Measurements from ENCODE around the gene FAM117B. TPM values are rescaled to one million over a fixed set of nuclear protein-coding genes. Genes with fewer than 3 reads are reported as not detected.
A peak's percentile ranks its signal among the peaks of the same experiment; 100 is the strongest.
"Not testable (repeated sequence)": the region's sequence is repeated elsewhere in the genome, so short reads cannot be mapped to it uniquely, and the experiment has no call there.

Gene FAM117B
- polyA plus RNA-seq, 2 of the 4 experiments (the other 2 are of a cell fraction), result 3.6 TPM

DNA sequence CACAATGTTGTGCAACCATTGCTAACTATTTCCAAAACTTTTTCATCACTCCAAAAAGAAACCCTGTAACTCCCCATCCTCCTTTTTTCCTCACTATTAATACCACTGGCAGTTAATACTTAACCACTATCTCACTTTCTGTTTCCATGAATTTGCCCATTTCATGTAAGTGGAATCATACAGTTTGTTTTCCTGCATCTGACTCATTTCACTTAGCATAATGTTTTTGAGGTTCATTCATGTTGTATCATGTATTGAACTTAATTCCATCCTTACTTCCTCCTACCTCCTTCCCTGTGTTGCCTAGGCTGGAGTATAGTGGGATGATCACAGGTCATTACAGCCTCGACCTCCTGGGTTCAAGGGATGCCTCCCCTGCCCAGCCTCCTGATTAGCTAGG, 68.3 kb downstream of the FAM117B start:
- ChIA-PET POLR2A (no interaction called here), CTCF (no interaction called here)
- H3K4me2 ChIP-seq, result 0 out of 3 replicates have a peak overlapping the region, but pooled peaks have one; percentile 1
- H3K4me1 ChIP-seq, result peaks cover 5% of the 10 kb centered on the region; the same call in 1 of the 3 replicates
- H3K27ac ChIP-seq, result no peak overlapping the region
- ATAC-seq, result no peak; a peak in 1 of 6 replicates
- no peak for DNase-seq (ENCODE audit: low read depth in 1 of 2, low spot score in 1 of 2)
- no peak for FAIRE-seq
- H3K9me3 ChIP-seq, result no peaks in the 10 kb centered on the region
- 16% methylated on average over 1 of the region's 1 CpG for WGBS (ENCODE audit: missing lambda C conversion rate)
- H3K4me3 ChIP-seq, result no peak overlapping the region
- TF ChIP-seq, protein P1, sequence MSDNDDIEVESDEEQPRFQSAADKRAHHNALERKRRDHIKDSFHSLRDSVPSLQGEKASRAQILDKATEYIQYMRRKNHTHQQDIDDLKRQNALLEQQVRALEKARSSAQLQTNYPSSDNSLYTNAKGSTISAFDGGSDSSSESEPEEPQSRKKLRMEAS (IDR thresholded peaks at IDR 0.05), result no peak
- TF ChIP-seq, protein P2, sequence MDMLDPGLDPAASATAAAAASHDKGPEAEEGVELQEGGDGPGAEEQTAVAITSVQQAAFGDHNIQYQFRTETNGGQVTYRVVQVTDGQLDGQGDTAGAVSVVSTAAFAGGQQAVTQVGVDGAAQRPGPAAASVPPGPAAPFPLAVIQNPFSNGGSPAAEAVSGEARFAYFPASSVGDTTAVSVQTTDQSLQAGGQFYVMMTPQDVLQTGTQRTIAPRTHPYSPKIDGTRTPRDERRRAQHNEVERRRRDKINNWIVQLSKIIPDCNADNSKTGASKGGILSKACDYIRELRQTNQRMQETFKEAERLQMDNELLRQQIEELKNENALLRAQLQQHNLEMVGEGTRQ (IDR thresholded peaks at IDR 0.05), result no peak
- no peak for TF ChIP-seq ZC3H11A (IDR thresholded peaks at IDR 0.05)

DNA sequence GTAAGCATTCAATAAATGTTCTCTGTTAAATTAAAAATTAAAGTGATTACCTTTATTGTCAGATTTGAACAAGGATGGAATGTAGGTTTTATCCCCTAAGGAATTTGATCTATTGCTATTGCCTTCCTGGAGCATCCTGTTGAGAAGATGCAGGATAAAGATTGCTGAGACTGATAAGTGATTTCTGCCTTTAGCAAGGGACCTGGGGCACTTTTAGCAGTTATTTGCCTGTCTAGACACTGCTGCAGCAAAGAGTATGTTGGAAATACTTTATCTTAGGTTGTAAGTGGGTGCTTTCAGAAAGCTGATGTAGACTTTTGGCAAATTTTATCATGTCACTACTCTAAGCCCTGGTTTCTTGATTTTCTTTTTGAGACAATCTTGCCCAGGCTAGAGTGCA, 69.5 kb downstream of the FAM117B start:
- no peaks in the 10 kb centered on the region for H3K9me3 ChIP-seq
- DNase-seq (ENCODE audit: low read depth in 1 of 2, low spot score in 1 of 2), result no peak
- H3K4me3 ChIP-seq, result no peak overlapping the region
- no peak for ATAC-seq
- ChIA-PET POLR2A (no interaction called here), CTCF (no interaction called here)
- peaks cover 5% of the 10 kb centered on the region; the same call in 1 of the 3 replicates for H3K4me1 ChIP-seq
- no peak overlapping the region for H3K27ac ChIP-seq
- no peak overlapping the region for H3K4me2 ChIP-seq
- no peak for FAIRE-seq
- TF ChIP-seq RNF2 (IDR thresholded peaks at IDR 0.05; ENCODE audit: borderline replicate concordance, low read depth) (no peak), HOXB5 (CRISPR knock-in tag; IDR thresholded peaks at IDR 0.05) (no peak), NFE2L2 (conservative IDR thresholded peaks at IDR 0.05; ENCODE audit: low read length) (no peak)

DNA sequence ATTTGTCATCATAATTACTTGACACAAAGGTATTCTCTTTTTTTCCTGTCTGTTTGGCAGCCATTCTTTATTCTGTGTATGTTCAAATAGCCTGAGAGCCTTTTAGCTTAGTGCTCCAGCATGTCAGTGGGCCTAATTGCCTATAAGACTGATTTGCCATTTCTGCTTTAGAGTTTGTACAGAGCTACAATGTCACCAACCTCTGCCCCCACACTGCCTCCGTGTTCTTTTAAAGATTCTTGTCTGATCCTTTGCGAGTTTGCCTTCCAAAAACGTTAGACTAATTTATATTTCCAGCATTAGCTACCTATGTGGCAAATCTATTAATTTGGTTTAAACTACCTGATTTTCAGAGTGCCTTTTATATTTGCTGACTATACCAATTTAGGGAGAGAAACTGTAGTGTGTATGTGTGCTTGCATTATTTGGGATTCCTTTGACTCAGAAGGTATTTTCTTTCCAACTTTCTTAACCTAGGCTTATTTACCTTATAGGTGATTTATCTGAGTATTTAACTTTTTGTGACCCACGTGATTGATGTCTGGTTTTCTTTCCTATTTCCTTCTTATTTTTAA, 70.8 kb downstream of the FAM117B start:
- 63% methylated on average over 4 of the region's 4 CpGs for WGBS (ENCODE audit: missing lambda C conversion rate)
- CTCF ChIA-PET, result no interaction called here
- Histone ChIP-seq H3K4me2 (no peak overlapping the region), H3K9me3 (no peaks in the 10 kb centered on the region), H3K27ac (no peak overlapping the region), H3K4me3 (no peak overlapping the region), H3K4me1 (peaks cover 5% of the 10 kb centered on the region; the same call in 1 of the 3 replicates)
- no peak for TF ChIP-seq NPAS2 (CRISPR knock-in tag; IDR thresholded peaks at IDR 0.05; ENCODE audit: borderline replicate concordance)
- TF ChIP-seq MAFK (IDR thresholded peaks at IDR 0.05; ENCODE audit: partially characterized antibody), result peak; percentile 82
- no peak for ATAC-seq
- FAIRE-seq, result no peak
- POLR2A ChIA-PET, result no interaction called here
- DNase-seq (ENCODE audit: low read depth in 1 of 2, low spot score in 1 of 2), result no peak

DNA sequence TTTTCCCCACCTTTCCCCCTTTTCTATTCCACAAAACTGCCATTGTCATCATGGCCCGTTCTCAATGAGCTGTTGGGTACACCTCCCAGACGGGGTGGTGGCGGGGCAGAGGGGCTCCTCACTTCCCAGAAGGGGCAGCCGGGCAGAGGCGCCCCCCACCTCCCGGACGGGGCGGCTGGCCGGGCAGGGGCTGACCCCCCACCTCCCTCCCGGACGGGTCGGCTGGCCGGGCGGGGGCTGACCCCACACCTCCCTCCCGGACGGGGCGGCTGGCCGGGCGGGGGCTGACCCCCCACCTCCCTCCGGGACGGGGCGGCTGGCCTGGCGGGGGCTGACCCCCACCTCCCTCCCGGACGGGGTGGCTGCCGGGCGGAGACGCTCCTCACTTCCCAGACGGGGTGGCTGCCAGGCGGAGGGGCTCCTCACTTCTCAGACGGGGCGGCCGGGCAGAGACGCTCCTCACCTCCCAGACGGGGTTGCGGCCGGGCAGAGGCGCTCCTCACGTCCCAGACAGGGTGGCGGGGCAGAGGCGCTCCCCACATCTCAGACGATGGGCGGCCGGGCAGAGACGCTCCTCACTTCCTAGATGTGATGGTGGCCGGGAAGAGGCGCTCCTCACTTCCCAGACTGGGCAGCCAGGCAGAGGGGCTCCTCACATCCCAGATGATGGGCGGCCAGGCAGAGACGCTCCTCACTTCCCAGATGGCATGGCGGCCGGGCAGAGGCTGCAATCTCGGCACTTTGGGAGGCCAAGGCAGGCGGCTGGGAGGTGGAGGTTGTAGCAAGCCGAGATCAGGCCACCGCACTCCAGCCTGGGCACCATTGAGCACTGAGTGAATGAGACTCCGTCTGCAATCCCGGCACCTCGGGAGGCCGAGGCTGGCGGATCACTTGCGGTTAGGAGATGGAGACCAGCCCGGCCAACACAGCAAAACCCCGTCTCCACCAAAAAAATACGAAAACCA, 80.5 kb downstream of the FAM117B start:
- DNase-seq (ENCODE audit: low read depth in 1 of 2, low spot score in 1 of 2); POLR2A ChIA-PET; H3K9me3 ChIP-seq; H3K4me2 ChIP-seq; H3K27ac ChIP-seq; FAIRE-seq; H3K4me3 ChIP-seq; ATAC-seq; CTCF ChIA-PET: not testable (repeated sequence)
- H3K4me1 ChIP-seq, result peaks cover 12% of the 10 kb centered on the region; the same call in 2 of the 3 replicates
- 90% methylated on average over 20 of the region's 64 CpGs for WGBS (ENCODE audit: missing lambda C conversion rate)

DNA sequence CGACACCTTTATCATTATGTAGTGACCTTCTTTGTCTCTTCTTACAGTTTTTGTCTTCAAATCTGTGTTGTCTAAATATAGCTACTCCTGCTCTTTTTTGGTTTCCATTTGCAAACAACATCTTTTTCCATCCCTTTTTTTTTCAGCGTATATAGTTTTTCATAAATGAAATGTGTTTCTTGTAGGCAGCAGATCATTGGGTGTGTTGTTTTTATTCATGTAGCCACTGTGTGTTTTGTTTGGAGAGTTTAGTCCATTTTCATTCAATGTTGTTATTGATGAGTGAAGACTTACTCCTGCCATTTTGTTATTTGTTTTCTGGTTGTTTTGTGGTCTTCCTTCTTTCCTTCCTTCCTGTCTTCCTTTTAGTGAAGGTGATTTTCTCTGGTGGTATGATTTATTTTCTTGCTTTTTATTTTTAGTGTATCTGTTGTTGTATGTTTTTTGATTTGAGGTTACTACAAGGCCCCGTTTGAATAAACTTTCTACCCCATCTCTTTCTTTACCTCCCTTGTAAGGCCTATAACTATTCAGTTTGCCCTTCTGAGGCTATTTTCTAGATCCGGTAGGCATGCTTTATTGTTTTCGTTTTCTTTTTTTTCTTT, 81.4 kb downstream of the FAM117B start:
- ChIA-PET CTCF (no interaction called here), POLR2A (no interaction called here)
- H3K4me3 ChIP-seq, result no peak overlapping the region
- H3K27ac ChIP-seq, result no peak overlapping the region
- no peak overlapping the region for H3K4me2 ChIP-seq
- H3K9me3 ChIP-seq, result peaks cover 5% of the 10 kb centered on the region; the same call in 1 of the 3 replicates
- no peak for TF ChIP-seq RAD21 (conservative IDR thresholded peaks at IDR 0.05 in 1 of 2, IDR thresholded peaks at IDR 0.05 in 1 of 2)
- no peak for TF ChIP-seq RARB (CRISPR knock-in tag; IDR thresholded peaks at IDR 0.05)
- TF ChIP-seq KDM1A (IDR thresholded peaks at IDR 0.05; ENCODE audit: low read depth), result no peak
- no peak for TF ChIP-seq CBX8 (IDR thresholded peaks at IDR 0.05)
- no peak for TF ChIP-seq SREBF2 (IDR thresholded peaks at IDR 0.05)
- no peak for TF ChIP-seq HOXB5 (CRISPR knock-in tag; IDR thresholded peaks at IDR 0.05)
- TF ChIP-seq, protein P3, sequence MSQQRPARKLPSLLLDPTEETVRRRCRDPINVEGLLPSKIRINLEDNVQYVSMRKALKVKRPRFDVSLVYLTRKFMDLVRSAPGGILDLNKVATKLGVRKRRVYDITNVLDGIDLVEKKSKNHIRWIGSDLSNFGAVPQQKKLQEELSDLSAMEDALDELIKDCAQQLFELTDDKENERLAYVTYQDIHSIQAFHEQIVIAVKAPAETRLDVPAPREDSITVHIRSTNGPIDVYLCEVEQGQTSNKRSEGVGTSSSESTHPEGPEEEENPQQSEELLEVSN (IDR thresholded peaks at IDR 0.05; ENCODE audit: borderline replicate concordance, low read depth), result no peak
- TF ChIP-seq FOSL2 (IDR thresholded peaks at IDR 0.05), result no peak
- TF ChIP-seq FOSL2 (CRISPR knock-in tag; IDR thresholded peaks at IDR 0.05), result no peak
- TF ChIP-seq, protein P4, sequence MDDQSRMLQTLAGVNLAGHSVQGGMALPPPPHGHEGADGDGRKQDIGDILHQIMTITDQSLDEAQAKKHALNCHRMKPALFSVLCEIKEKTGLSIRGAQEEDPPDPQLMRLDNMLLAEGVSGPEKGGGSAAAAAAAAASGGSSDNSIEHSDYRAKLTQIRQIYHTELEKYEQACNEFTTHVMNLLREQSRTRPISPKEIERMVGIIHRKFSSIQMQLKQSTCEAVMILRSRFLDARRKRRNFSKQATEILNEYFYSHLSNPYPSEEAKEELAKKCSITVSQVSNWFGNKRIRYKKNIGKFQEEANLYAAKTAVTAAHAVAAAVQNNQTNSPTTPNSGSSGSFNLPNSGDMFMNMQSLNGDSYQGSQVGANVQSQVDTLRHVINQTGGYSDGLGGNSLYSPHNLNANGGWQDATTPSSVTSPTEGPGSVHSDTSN (IDR thresholded peaks at IDR 0.05), result no peak
- TF ChIP-seq, protein P5, sequence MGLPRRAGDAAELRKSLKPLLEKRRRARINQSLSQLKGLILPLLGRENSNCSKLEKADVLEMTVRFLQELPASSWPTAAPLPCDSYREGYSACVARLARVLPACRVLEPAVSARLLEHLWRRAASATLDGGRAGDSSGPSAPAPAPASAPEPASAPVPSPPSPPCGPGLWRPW (IDR thresholded peaks at IDR 0.05), result no peak
- TF ChIP-seq TFCP2L1 (CRISPR knock-in tag; IDR thresholded peaks at IDR 0.05), result no peak
- TF ChIP-seq RCOR1 (IDR thresholded peaks at IDR 0.05; ENCODE audit: low read depth, low read length), result no peak
- TF ChIP-seq HOXA7 (CRISPR knock-in tag; IDR thresholded peaks at IDR 0.05), result no peak
- H3K4me1 ChIP-seq, result peaks cover 13% of the 10 kb centered on the region; the same call in 2 of the 3 replicates
- DNase-seq (ENCODE audit: low read depth in 1 of 2, low spot score in 1 of 2) (no peak), ATAC-seq (no peak), FAIRE-seq (no peak)
- WGBS (ENCODE audit: missing lambda C conversion rate), result 88% methylated on average over 5 of the region's 5 CpGs
